OCI-LY7 (cell line): Measurements from ENCODE around the gene MPRIP.

Experiments used
- EZH2phosphoT487 ChIP-seq: fragments of 200-600 bp; sonication (generic); IDR thresholded peaks from 2 replicates; pipeline ENCODE4 v1.6.1; 2018; ENCODE audit warnings: low read depth, borderline replicate concordance, mild to moderate bottlenecking, mixed run types, antibody characterized with exemption, low read length, moderate library complexity, mixed read lengths
- TF ChIP-seq, protein P1 (sequence below): fragments of 200-600 bp; sonication (generic); conservative IDR thresholded peaks from 2 replicates; pipeline ENCODE4 v1.5.1; 2014; ENCODE audit warnings: mild to moderate bottlenecking, antibody characterized with exemption, low read length, moderate library complexity, mixed read lengths

DNA sequence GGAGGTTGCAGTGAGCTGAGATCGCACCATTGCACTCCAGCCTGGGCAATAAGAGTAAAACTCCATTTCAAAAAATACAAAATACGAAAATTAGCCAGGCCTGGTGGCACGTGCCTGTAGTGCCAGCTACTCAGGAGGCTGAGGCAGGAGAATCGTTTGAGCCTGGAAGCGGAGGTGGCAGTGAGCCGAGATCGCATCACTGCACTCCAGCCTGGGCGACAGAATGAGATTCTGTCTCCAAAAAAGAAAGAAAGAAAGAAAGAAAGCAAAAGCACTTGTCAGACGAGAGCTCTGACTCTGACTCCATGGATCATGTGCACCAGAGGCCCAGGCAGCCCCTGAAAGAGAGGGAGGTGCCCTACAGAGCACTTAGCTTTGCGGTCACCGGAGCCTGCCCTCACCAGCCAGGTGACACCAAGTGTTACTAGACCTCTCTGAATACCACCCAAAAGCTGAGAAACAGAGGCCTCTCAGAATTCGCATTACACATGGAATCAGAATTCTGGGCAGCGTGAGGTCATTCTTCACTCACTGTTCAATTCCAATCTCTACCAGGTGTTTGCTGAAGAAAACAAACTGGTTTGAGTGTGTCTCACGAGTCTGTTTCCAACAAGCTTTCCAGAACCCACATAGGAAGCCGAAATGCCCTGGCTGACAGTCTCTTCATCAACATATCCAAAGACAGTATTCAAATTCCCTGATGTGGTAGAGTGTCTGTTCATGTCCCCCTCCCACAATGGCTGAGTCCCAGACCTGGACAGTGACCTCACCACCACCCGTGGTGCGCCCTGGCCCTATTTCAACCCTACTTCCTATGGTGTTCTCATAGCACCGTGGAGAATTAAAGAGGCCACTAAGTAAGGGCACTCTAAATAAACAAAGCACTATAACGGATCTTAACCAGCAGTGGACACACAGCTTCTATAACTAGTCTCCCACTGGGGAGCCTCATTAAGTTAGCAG, 193.2 kb downstream of the MPRIP start:
- TF ChIP-seq, protein P1, sequence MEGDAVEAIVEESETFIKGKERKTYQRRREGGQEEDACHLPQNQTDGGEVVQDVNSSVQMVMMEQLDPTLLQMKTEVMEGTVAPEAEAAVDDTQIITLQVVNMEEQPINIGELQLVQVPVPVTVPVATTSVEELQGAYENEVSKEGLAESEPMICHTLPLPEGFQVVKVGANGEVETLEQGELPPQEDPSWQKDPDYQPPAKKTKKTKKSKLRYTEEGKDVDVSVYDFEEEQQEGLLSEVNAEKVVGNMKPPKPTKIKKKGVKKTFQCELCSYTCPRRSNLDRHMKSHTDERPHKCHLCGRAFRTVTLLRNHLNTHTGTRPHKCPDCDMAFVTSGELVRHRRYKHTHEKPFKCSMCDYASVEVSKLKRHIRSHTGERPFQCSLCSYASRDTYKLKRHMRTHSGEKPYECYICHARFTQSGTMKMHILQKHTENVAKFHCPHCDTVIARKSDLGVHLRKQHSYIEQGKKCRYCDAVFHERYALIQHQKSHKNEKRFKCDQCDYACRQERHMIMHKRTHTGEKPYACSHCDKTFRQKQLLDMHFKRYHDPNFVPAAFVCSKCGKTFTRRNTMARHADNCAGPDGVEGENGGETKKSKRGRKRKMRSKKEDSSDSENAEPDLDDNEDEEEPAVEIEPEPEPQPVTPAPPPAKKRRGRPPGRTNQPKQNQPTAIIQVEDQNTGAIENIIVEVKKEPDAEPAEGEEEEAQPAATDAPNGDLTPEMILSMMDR: no peak
- TF ChIP-seq EZH2phosphoT487: no peak
